Lung (tissue), 12 donors: Measurements from ENCODE around the gene MARS1. TPM values are rescaled to one million over a fixed set of nuclear protein-coding genes. Genes with fewer than 3 reads are reported as not detected.

Source experiments
- ATAC-seq: fragments of 200-7000 bp; cut with Tn5 transposase; one replicate; pipeline ENCODE4 v1.9.1; 2020; ENCODE audit warnings: moderate number of reproducible peaks; ENCODE audit not compliant: insufficient read depth, low FRiP score
- DNase-seq, 3 donors: peaks; one replicate each; pipeline ENCODE4 v3.0.0-alpha.2; 2013 to 2017
- H3K27ac ChIP-seq, 2 donors: one replicate each; pipeline ENCODE4 v1.5.1; 2013; ENCODE audit warnings: mild to moderate bottlenecking in 2 of 2, moderate library complexity in 2 of 2, control low read depth in 1 of 2, inconsistent platforms in 1 of 2, low read depth in 1 of 2, low read length in 1 of 2
- H3K27me3 ChIP-seq, 3 donors: one replicate each; pipeline ENCODE4 v1.5.1; 2013; ENCODE audit warnings: low read length in 2 of 3; ENCODE audit not compliant: control insufficient read depth in 3 of 3, insufficient read depth in 3 of 3
- H3K36me3 ChIP-seq, 4 donors: one replicate each; pipeline ENCODE4 v1.5.1; 2013; ENCODE audit warnings: low read length in 4 of 4, mild to moderate bottlenecking in 1 of 4, moderate library complexity in 1 of 4; ENCODE audit not compliant: control insufficient read depth in 4 of 4, insufficient read depth in 4 of 4
- H3K4me1 ChIP-seq, 5 donors: one replicate each; pipeline ENCODE4 v1.5.1; 2013; ENCODE audit warnings: low read length in 5 of 5, mild to moderate bottlenecking in 2 of 5, moderate library complexity in 1 of 5; ENCODE audit not compliant: control insufficient read depth in 5 of 5, insufficient read depth in 5 of 5
- H3K4me3 ChIP-seq: one replicate; pipeline ENCODE4 v1.5.1; 2013; ENCODE audit warnings: mild to moderate bottlenecking, control low read depth, moderate library complexity
- H3K9ac ChIP-seq, 2 donors: one replicate each; pipeline ENCODE4 v1.5.1; 2013; ENCODE audit warnings: low read length in 2 of 2, control low read depth in 1 of 2; ENCODE audit not compliant: insufficient read depth in 1 of 2
- H3K9me3 ChIP-seq, 4 donors: one replicate each; pipeline ENCODE4 v1.5.1; 2013; ENCODE audit warnings: low read length in 3 of 4, mild to moderate bottlenecking in 1 of 4, moderate library complexity in 1 of 4; ENCODE audit not compliant: control insufficient read depth in 4 of 4, insufficient read depth in 3 of 4
- WGBS, 2 donors: extraction: QIAGEN DNeasy Blood & Tissue Kit; methylation state at CpG; one replicate each; pipeline ENCODE4 v1.1.7; 2013; 5-methylcytosine and 5-hydroxymethylcytosine counted together
- polyA plus RNA-seq, 2 donors: library from polyadenylated mRNA; stranded (reverse); fragments of 200-250 nt; gene quantifications; one replicate each; pipeline ENCODE4 v1.2.1, GENCODE V29; 2013
- total RNA-seq, 2 donors: library from RNA; depleted of rRNA in 1 of 2; stranded (reverse); fragments of >200 nt in 1 of 2; gene quantifications; one replicate each; pipeline ENCODE4 v1.2.1, GENCODE V29; 2014 to 2021
- TF ChIP-seq, protein P1 (sequence below): IDR thresholded peaks from 2 replicates; pipeline ENCODE4 v1.5.1; 2012; ENCODE audit warnings: mild to moderate bottlenecking; ENCODE audit errors: control extremely low read depth, extremely low read depth
- donor health status: control.
- donor health status: control.
- donor health status: Bipolar disorder and iron deficiency.
- donor health status: healthy.
- donor health status: DM: yes; HTN: yes; CAD: no.

The MARS1 gene
- total and polyA plus RNA-seq, 4 donors: 55.9 to 213 (median 125) TPM

DNA sequence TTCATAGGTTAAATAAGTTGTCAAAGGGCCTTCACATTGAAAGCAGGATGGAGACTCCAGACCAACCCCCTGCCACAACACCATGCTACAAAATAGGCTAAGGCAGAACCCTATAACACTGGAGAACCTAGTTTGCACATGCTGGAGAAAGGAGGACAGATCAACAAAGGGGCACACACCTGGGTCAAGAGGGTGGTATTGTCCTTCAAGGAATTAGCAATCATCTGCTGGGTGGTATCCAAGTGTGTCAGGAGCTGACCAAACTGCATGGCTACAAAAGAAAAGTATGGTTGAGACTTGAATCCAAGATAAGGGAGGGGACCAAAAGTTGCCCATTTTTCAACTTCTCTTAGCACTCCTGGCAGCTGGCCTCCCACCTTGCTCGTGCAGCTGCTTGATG, 44.0 kb downstream of the MARS1 start:
- 87 to 94% methylated on average over 1 of the region's 1 CpG for WGBS, 2 donors
- DNase-seq (no peak), ATAC-seq (no peak)
- no peaks in the 10 kb centered on the region for H3K9me3 ChIP-seq
- no peak overlapping the region for H3K9ac ChIP-seq
- peaks cover 33 to 66% (median 55%) of the 10 kb centered on the region in 4 donors for H3K36me3 ChIP-seq
- no peaks in the 10 kb centered on the region for H3K4me1 ChIP-seq
- TF ChIP-seq, protein P1, sequence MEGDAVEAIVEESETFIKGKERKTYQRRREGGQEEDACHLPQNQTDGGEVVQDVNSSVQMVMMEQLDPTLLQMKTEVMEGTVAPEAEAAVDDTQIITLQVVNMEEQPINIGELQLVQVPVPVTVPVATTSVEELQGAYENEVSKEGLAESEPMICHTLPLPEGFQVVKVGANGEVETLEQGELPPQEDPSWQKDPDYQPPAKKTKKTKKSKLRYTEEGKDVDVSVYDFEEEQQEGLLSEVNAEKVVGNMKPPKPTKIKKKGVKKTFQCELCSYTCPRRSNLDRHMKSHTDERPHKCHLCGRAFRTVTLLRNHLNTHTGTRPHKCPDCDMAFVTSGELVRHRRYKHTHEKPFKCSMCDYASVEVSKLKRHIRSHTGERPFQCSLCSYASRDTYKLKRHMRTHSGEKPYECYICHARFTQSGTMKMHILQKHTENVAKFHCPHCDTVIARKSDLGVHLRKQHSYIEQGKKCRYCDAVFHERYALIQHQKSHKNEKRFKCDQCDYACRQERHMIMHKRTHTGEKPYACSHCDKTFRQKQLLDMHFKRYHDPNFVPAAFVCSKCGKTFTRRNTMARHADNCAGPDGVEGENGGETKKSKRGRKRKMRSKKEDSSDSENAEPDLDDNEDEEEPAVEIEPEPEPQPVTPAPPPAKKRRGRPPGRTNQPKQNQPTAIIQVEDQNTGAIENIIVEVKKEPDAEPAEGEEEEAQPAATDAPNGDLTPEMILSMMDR: no peak
- H3K27me3 ChIP-seq: no peaks in the 10 kb centered on the region
- no peak overlapping the region for H3K4me3 ChIP-seq
- no peak overlapping the region for H3K27ac ChIP-seq

DNA sequence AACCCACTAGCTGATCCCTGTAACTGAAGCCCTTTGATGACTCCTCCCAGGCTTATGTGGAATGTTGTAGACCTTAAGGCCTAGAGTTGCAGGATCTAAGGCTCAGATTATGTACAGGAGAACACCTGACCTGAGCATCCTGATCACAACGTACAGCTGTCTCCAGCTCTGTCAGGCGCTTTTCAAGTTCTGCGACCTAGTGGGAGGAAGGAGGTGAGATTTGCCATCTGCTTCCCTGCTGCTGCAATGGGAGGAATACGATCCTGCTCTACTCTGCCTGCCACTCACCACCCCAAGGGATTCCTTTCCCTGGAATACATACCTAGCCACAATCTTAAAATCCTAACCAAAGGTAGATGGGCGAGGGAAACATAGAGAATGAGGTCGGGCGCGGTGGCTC, 45.2 kb downstream of the MARS1 start:
- DNase-seq (no peak), ATAC-seq (no peak)
- 94 to 96% methylated on average over 8 of the region's 8 CpGs for WGBS, 2 donors
- Histone ChIP-seq H3K4me1 (no peaks in the 10 kb centered on the region), H3K27ac (no peak overlapping the region), H3K27me3 (no peaks in the 10 kb centered on the region), H3K9me3 (no peaks in the 10 kb centered on the region), H3K4me3 (no peak overlapping the region), H3K36me3 (peaks cover 40 to 59% (median 49%) of the 10 kb centered on the region in 4 donors), H3K9ac (no peak overlapping the region)
- TF ChIP-seq, protein P1: no peak

DNA sequence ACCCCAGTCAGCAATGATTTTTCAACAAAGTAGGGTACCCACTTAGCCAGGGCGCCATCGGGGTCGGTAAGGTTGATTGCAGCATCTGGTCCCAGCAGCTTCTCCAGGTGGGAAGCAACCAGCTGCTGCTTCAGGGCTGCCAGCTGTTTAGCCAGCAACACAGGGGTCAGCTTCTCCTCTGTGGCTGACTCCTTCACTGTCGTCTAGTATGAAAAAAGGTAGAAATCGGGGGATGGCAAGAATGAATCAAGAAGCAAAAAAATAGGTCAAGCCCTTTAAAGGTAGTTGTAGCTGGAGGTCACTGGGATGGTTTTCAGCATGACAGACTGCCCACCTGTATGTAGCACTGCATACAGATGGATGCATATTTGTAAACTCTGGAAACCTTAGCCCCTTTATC, 46.4 kb downstream of the MARS1 start:
- Histone ChIP-seq H3K4me1 (no peaks in the 10 kb centered on the region), H3K9me3 (no peaks in the 10 kb centered on the region), H3K4me3 (no peak overlapping the region), H3K36me3 (peaks cover 42 to 55% (median 50%) of the 10 kb centered on the region in 4 donors), H3K27me3 (no peaks in the 10 kb centered on the region), H3K9ac (no peak overlapping the region), H3K27ac (no peak overlapping the region)
- TF ChIP-seq, protein P1: no peak
- DNase-seq (no peak), ATAC-seq (no peak)
- WGBS, 2 donors: 94 to 95% methylated on average over 5 of the region's 5 CpGs

DNA sequence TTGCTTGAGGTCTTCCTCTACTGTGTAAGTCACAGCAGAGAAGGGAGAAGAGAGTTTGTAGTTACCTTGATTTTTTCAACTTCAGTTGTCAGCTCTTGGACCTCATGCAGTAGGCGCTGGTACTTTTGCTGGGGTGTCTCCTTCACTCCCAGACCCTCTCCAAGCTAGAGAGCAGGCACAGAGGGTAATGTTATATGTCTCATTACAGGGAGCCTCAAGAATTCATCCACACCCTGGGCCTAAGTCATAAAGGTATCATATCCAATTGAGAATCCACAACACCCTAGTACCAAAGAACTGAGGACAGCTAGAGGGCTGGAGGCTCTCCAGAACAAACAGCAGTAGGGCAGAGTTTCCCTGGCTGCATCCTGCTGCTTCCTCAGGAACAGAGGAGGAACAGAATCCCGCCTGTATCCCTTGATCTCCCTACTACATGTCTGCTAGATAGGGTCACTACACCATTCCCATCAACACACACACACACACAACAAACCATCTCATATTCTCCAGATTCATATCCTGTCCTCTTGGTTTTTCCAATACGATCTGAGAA, 47.2 kb downstream of the MARS1 start:
- Histone ChIP-seq H3K4me3 (no peak overlapping the region), H3K36me3 (peaks cover 38 to 57% (median 49%) of the 10 kb centered on the region in 4 donors), H3K27me3 (no peaks in the 10 kb centered on the region), H3K27ac (no peak overlapping the region), H3K4me1 (no peaks in the 10 kb centered on the region), H3K9me3 (no peaks in the 10 kb centered on the region), H3K9ac (no peak overlapping the region)
- DNase-seq: no peak
- WGBS, 2 donors: 92 to 98% methylated on average over 3 of the region's 3 CpGs
- ATAC-seq: no peak
- TF ChIP-seq, protein P1: no peak
